Measurements from ENCODE around the gene BABAM2. TPM values are rescaled to one million over a fixed set of nuclear protein-coding genes. Genes with fewer than 3 reads are reported as not detected.

Gene BABAM2
- total RNA-seq, 1 donor from 2014 or later = 28.5 TPM

DNA sequence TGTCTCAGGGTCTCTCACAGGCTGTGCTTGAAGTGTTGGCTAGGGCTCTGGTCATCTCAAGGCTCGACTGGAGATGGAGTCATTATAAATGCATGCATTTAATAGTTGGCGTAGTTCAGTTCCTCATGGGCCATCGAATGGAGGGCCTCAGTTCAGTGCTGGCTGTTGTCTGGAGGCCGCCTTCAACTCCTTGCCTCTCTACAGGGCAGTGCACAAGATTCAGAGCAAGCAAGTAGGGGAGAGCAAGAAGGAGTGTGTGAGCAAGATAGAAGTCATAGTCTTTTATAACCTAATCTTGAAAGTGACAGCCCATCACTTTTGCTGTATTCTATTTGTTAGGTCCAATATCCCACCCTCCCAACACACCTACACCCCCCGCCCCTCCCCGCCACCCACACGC, 137.5 kb downstream of the BABAM2 start:
- no peaks in the 10 kb centered on the region for H3K9me3 ChIP-seq (ENCODE audit: insufficient read depth, low read depth, low read length)
- no peak for TF ChIP-seq EZH2 (IDR thresholded peaks at IDR 0.05; ENCODE audit: insufficient read depth, low read length)
- TF ChIP-seq, protein P1, sequence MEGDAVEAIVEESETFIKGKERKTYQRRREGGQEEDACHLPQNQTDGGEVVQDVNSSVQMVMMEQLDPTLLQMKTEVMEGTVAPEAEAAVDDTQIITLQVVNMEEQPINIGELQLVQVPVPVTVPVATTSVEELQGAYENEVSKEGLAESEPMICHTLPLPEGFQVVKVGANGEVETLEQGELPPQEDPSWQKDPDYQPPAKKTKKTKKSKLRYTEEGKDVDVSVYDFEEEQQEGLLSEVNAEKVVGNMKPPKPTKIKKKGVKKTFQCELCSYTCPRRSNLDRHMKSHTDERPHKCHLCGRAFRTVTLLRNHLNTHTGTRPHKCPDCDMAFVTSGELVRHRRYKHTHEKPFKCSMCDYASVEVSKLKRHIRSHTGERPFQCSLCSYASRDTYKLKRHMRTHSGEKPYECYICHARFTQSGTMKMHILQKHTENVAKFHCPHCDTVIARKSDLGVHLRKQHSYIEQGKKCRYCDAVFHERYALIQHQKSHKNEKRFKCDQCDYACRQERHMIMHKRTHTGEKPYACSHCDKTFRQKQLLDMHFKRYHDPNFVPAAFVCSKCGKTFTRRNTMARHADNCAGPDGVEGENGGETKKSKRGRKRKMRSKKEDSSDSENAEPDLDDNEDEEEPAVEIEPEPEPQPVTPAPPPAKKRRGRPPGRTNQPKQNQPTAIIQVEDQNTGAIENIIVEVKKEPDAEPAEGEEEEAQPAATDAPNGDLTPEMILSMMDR (IDR thresholded peaks at IDR 0.05; ENCODE audit: insufficient read depth, low read depth, low read length) = no peak
- no peak overlapping the region for H3K4me3 Mint-ChIP-seq (ENCODE audit: unreplicated experiment)
- no peak overlapping the region for H2AFZ ChIP-seq (ENCODE audit: low read depth, low read length)
- peaks cover 15% of the 10 kb centered on the region for H3K36me3 Mint-ChIP-seq (ENCODE audit: low read depth, unreplicated experiment)
- no peaks in the 10 kb centered on the region for H4K20me1 ChIP-seq (ENCODE audit: insufficient read depth, low read length)
- no peaks in the 10 kb centered on the region for H3K36me3 ChIP-seq (ENCODE audit: insufficient read depth, low read length)
- peaks cover 4% of the 10 kb centered on the region for H3K9me3 Mint-ChIP-seq (ENCODE audit: unreplicated experiment)
- DNase-seq (ENCODE audit: low read depth) = no peak
- no peaks in the 10 kb centered on the region for H3K27me3 ChIP-seq (ENCODE audit: insufficient read depth, low read length)
- H3K79me2 ChIP-seq (ENCODE audit: insufficient read depth, low read length) = no peaks in the 10 kb centered on the region
- no peak overlapping the region for H3K27ac ChIP-seq (ENCODE audit: low read depth, low read length)
- H3K4me1 ChIP-seq (ENCODE audit: insufficient read depth, low read length) = no peaks in the 10 kb centered on the region
- no peak overlapping the region for H3K27ac Mint-ChIP-seq (ENCODE audit: unreplicated experiment)
- no peak overlapping the region for H3K9ac ChIP-seq (ENCODE audit: low read length)
- H3K4me2 ChIP-seq (ENCODE audit: low read length) = no peak overlapping the region
- H3K4me3 ChIP-seq (ENCODE audit: insufficient read depth, low read depth, low read length) = no peak overlapping the region
- no peak for FAIRE-seq
- peaks cover 22% of the 10 kb centered on the region for H3K4me1 Mint-ChIP-seq (ENCODE audit: low read depth, unreplicated experiment)
- H3K27me3 Mint-ChIP-seq (ENCODE audit: low read depth, unreplicated experiment) = no peaks in the 10 kb centered on the region

DNA sequence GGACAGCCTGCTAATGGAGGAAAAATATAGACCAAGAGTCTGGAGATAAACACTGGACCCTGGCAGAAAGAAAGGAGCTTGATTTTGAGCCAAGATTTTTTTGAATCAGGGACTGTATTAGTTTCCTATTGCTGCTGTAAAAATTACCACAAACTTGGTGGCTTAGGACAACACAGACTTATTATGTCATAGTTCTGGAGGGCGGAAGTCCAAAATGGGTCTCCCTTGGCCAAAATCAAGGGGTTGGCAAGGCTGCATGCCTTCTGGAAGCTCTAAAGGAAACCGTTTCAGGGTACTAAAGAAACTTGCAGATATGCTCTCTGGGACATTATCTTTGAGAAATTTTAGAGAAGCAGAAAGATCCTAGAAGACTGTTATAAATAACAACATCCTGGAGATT, 140.1 kb downstream of the BABAM2 start:
- no peak overlapping the region for H3K4me2 ChIP-seq (ENCODE audit: low read length)
- no peaks in the 10 kb centered on the region for H3K27me3 ChIP-seq (ENCODE audit: insufficient read depth, low read length)
- no peak overlapping the region for H3K27ac ChIP-seq (ENCODE audit: low read depth, low read length)
- Mint-ChIP-seq H3K4me3 (ENCODE audit: unreplicated experiment) (no peak overlapping the region), H3K36me3 (ENCODE audit: low read depth, unreplicated experiment) (peaks cover 12% of the 10 kb centered on the region), H3K4me1 (ENCODE audit: low read depth, unreplicated experiment) (peaks cover 6% of the 10 kb centered on the region), H3K27me3 (ENCODE audit: low read depth, unreplicated experiment) (no peaks in the 10 kb centered on the region), H3K9me3 (ENCODE audit: unreplicated experiment) (peaks cover 4% of the 10 kb centered on the region), H3K27ac (ENCODE audit: unreplicated experiment) (no peak overlapping the region)
- H4K20me1 ChIP-seq (ENCODE audit: insufficient read depth, low read length) = no peaks in the 10 kb centered on the region
- H3K4me1 ChIP-seq (ENCODE audit: insufficient read depth, low read length) = no peaks in the 10 kb centered on the region
- no peak for DNase-seq (ENCODE audit: low read depth)
- H3K36me3 ChIP-seq (ENCODE audit: insufficient read depth, low read length) = no peaks in the 10 kb centered on the region
- H3K9me3 ChIP-seq (ENCODE audit: insufficient read depth, low read depth, low read length) = no peaks in the 10 kb centered on the region
- no peak for TF ChIP-seq EZH2 (IDR thresholded peaks at IDR 0.05; ENCODE audit: insufficient read depth, low read length)
- TF ChIP-seq, protein P1 (IDR thresholded peaks at IDR 0.05; ENCODE audit: insufficient read depth, low read depth, low read length) = no peak
- H2AFZ ChIP-seq (ENCODE audit: low read depth, low read length) = no peak overlapping the region
- H3K9ac ChIP-seq (ENCODE audit: low read length) = no peak overlapping the region
- no peaks in the 10 kb centered on the region for H3K79me2 ChIP-seq (ENCODE audit: insufficient read depth, low read length)
- no peak overlapping the region for H3K4me3 ChIP-seq (ENCODE audit: insufficient read depth, low read depth, low read length)
- FAIRE-seq = no peak

DNA sequence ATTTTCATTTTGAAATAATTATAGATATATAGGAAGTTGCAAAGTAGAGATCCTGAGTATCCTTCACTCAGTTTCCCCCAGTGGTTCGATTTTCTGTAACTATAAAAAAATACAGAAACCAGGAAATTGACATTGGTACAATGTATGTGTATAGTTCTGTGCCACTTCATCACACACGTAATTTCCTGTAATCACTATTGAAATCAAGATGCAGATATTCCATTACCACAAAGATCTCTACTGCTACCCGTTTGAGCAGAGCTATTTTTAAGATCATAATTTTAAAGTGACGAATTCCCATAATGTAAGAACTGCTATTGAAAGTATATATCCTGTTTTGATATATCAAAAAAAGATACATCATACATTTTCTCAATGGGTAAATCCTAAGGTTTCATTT, 142.3 kb downstream of the BABAM2 start:
- FAIRE-seq (no peak), DNase-seq (ENCODE audit: low read depth) (no peak)
- Mint-ChIP-seq H3K27ac (ENCODE audit: unreplicated experiment) (no peak overlapping the region), H3K27me3 (ENCODE audit: low read depth, unreplicated experiment) (no peaks in the 10 kb centered on the region), H3K36me3 (ENCODE audit: low read depth, unreplicated experiment) (no peaks in the 10 kb centered on the region), H3K9me3 (ENCODE audit: unreplicated experiment) (no peaks in the 10 kb centered on the region), H3K4me1 (ENCODE audit: low read depth, unreplicated experiment) (peaks cover 6% of the 10 kb centered on the region), H3K4me3 (ENCODE audit: unreplicated experiment) (no peak overlapping the region)
- TF ChIP-seq, protein P1 (IDR thresholded peaks at IDR 0.05; ENCODE audit: insufficient read depth, low read depth, low read length) = no peak
- TF ChIP-seq EZH2 (IDR thresholded peaks at IDR 0.05; ENCODE audit: insufficient read depth, low read length) = no peak
- no peaks in the 10 kb centered on the region for H3K79me2 ChIP-seq (ENCODE audit: insufficient read depth, low read length)
- no peaks in the 10 kb centered on the region for H3K4me1 ChIP-seq (ENCODE audit: insufficient read depth, low read length)
- H2AFZ ChIP-seq (ENCODE audit: low read depth, low read length) = no peak overlapping the region
- no peak overlapping the region for H3K4me2 ChIP-seq (ENCODE audit: low read length)
- H3K27ac ChIP-seq (ENCODE audit: low read depth, low read length) = no peak overlapping the region
- no peak overlapping the region for H3K9ac ChIP-seq (ENCODE audit: low read length)
- no peaks in the 10 kb centered on the region for H3K27me3 ChIP-seq (ENCODE audit: insufficient read depth, low read length)
- H3K9me3 ChIP-seq (ENCODE audit: insufficient read depth, low read depth, low read length) = no peaks in the 10 kb centered on the region
- H4K20me1 ChIP-seq (ENCODE audit: insufficient read depth, low read length) = no peaks in the 10 kb centered on the region
- H3K4me3 ChIP-seq (ENCODE audit: insufficient read depth, low read depth, low read length) = no peak overlapping the region
- H3K36me3 ChIP-seq (ENCODE audit: insufficient read depth, low read length) = no peaks in the 10 kb centered on the region
